Fibroblast of mammary gland (primary cell): ENCODE data around the gene INSL3.
"Not testable (repeated sequence)": the region's sequence is repeated elsewhere in the genome, so short reads cannot be mapped to it uniquely, and the experiment has no call there.

ENCODE experiments used
- DNase-seq: peaks from one replicate; pipeline ENCODE4 v3.0.0-alpha.2; 2010; ENCODE audit warnings: low read depth
- H3K4me3 ChIP-seq: 2 replicates; pipeline ENCODE4 v1.5.1; 2011; ENCODE audit warnings: low read depth, mild to moderate bottlenecking, low read length, moderate library complexity; ENCODE audit not compliant: control insufficient read depth
- TF ChIP-seq, protein P1 (sequence below): conservative IDR thresholded peaks from 2 replicates; pipeline ENCODE4 v1.5.1; 2011; ENCODE audit warnings: low read depth, low read length, inconsistent platforms; ENCODE audit not compliant: control insufficient read depth, insufficient read depth

INSL3 gene

DNA sequence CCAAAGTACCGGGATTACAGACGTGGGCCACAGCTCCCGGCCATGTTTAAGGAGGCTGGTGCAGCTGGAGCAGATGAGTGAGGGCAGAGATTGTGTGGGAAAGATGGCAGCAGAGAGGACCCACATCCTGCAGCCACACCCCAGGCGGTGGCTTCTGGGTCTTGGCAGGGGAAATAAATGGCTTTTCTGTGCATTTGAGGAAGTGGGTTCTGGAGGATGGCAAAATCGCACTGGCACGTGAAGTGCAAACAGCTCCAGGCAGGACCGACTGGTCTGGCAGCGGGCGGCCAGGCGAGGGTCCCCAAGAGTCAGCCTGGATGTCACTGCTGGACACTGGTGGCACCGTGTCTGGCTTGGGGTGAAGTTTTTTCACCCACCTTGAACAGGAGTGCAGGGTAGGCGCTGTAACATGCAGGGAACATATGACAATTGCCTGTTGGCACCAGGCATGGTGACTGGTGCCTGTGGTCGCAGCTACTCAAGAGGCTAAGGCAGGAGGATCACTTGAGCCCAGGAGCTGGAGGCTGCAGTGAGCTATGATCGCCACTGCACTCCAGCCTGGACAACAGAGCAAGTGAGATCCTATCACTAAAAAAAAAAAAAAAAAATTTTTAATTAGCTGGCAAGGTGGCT, 17.9 kb downstream of the INSL3 start:
- no peak for DNase-seq

DNA sequence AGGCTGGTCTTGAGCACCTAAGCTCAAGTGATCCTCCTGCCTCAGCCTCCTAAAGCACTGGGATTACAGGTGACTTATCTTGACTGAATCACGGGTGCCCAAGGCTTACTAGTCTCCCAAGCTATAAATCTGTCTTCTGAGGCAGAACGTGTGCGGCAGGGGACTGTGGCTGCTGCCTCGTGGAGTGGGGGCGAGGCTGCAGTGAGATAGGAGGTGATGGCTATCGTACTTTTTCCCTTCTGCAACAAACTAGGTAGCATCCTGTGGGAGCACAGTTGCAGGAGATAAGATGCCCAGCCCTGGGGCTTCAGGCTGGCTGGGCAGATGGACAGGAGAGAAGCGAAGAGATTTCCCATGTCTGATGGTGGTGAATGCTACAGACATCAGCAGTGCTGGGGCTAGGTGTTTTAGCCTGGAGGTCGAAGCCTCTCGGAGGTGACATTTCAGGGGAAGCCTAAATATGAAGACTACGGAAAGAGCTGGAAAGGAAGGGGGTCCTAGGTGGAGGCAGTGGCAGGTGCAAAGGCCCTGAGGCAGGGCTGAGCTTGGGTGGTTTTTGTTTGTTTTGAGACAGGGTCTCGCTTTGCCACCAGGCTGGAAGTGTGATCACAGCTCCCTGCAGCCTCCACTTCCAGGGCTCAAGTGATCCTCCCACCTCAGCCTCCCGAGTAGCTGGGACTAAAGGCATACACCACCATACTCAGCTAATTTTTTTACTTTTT, 19.0 kb downstream of the INSL3 start:
- H3K4me3 ChIP-seq = no peak overlapping the region
- TF ChIP-seq, protein P1, sequence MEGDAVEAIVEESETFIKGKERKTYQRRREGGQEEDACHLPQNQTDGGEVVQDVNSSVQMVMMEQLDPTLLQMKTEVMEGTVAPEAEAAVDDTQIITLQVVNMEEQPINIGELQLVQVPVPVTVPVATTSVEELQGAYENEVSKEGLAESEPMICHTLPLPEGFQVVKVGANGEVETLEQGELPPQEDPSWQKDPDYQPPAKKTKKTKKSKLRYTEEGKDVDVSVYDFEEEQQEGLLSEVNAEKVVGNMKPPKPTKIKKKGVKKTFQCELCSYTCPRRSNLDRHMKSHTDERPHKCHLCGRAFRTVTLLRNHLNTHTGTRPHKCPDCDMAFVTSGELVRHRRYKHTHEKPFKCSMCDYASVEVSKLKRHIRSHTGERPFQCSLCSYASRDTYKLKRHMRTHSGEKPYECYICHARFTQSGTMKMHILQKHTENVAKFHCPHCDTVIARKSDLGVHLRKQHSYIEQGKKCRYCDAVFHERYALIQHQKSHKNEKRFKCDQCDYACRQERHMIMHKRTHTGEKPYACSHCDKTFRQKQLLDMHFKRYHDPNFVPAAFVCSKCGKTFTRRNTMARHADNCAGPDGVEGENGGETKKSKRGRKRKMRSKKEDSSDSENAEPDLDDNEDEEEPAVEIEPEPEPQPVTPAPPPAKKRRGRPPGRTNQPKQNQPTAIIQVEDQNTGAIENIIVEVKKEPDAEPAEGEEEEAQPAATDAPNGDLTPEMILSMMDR = no peak
- no peak for DNase-seq

More for the DNA sequence above, 17.9 kb downstream of the INSL3 start:
- no peak overlapping the region for H3K4me3 ChIP-seq
- TF ChIP-seq, protein P1 = no peak

DNA sequence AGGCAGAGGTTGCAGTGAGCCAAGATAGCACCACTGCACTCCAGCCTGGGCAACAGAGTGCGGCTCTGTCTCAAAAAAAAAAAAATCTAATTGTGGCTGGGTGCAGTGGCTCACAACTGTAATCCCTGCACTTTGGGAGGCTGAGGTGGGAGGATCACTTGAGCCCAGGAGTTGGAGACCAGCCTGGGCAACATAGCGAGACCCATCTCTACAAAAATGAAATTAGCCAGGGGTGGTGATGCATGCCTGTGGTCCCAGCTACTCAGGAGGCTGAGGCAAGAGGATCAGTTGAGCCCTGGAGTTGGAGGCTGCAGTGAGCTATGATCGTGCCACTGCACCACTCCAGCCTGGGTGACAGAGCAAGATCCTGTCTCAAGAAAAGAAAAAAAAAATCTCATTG, 22.7 kb downstream of the INSL3 start:
- not testable (repeated sequence) for H3K4me3 ChIP-seq, DNase-seq

DNA sequence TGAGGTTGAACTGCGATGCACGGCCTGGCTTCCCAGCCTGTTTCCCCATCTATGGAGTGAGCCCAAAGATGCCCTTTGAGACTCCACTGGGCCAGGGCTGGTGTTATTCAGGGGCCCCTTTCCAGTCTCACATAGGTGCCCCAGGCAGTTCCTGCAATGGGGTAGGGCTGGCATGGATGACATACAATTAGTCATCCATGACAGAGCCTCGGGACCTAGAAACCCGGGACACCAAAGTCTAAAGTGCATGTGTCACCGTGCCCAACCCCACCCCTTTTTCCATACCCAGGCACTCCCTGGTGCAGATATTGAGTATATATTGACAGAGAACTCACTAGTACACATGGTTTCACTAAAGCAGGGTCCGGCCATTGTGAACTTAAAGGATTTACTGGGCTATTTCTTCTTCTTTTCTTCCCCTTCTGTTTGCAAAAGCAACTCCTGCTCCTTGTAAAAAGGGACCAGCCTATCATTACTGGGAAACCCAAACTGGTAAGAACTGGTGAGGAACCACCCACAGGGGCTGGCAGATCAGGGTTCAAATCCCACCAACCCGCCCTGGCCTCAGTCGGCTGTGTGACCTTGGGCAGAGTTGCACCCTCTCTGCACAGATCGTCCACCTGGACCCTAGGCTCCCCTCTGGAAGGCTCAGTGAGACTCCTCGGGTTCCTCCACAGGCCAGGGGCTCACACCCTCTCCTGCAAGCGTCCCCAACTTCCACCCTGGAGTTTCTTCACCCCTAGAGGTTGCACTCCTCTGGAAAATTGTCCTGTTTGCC, 23.7 kb downstream of the INSL3 start:
- TF ChIP-seq, protein P1 = no peak
- no peak overlapping the region for H3K4me3 ChIP-seq
- DNase-seq = no peak

DNA sequence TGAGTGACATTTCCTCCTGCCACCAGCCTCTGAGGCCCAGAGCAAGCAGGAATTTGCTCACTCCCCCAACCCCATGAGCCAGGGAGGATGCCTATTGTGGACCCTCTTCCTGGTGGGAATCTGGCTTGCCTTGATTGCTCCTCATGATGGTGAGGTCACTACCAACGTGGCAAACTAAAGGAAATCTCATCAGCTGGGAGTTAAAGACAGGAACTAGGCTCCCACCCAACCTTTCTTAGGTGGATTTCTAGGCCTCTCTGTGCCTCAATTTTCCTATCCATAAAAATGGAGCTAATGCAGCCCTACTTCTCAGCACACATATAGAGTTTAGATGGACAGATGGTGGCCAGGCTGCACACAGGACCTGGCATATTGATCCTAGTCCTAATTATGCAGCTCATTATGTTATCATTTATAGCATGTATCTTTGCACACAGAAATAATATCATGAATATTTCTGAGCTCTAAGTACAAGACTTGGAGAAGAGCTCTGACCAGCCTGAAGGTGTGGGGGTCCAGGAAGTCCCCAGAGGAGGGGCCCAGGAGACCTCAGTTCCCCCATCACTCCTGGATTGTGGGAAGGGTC, 24.4 kb downstream of the INSL3 start:
- H3K4me3 ChIP-seq = no peak overlapping the region
- TF ChIP-seq, protein P1 = no peak
- no peak for DNase-seq

DNA sequence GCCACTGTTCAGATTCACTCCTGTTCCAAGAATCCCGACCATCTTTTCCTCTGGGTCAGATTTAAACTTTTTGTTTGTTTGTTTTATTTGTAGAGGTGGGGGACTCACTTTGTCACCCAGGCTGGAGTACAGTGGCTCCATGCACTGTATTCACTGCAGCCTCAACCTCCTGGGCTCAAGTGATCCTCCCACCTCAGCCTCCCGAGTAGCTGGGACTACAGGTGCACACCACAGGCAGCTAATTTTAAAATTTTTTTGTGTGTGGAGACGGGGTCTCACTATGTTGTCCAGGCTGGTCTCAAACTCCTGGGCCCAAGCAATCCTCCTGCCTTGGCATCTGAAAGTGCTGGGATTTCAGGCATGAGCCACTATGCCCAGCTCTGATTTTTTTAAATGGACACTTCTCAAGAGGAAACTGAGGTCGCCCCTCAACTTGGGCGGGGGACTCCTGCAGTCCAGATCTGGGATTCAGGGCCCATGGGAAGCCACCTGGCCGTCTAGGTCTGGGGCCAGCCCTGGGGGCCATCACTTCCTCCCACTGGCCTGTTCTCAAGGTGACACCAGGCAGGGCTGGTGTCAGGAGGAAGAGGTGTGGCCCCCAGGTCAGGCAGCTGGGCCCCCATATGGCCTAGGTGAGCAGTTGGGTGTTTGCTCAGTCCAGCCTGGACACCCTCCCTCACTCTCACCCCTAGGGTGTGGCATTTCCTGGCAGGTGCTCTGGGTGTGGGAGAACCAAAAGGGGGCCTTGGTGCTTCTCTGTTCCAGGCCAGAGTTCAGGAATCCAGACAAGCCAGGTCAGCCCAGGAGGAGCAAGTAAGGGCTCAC, 25.1 kb downstream of the INSL3 start:
- TF ChIP-seq, protein P1 = no peak
- no peak for DNase-seq
- no peak overlapping the region for H3K4me3 ChIP-seq
